H9 (cell line): ENCODE measurements around the gene CTAG2. TPM values are rescaled to one million over a fixed set of nuclear protein-coding genes. Genes with fewer than 3 reads are reported as not detected.

Experiments
- DNase-seq: peaks from one replicate; pipeline ENCODE4 v3.0.0-alpha.2; 2017
- H2AFZ ChIP-seq: one replicate; pipeline ENCODE4 v1.6.1; 2013; ENCODE audit warnings: mild to moderate bottlenecking, low read length, control low read depth, moderate library complexity
- H2AK5ac ChIP-seq: 2 replicates; pipeline ENCODE4 v1.6.1; 2013; ENCODE audit warnings: low read length, control low read depth, mixed read lengths; ENCODE audit not compliant: insufficient read length
- H2BK120ac ChIP-seq: one replicate; pipeline ENCODE4 v1.6.1; 2013; ENCODE audit warnings: low read depth, mild to moderate bottlenecking, low read length, control low read depth, inconsistent platforms; ENCODE audit not compliant: poor library complexity, severe bottlenecking
- H2BK12ac ChIP-seq: 2 replicates; pipeline ENCODE4 v1.6.1; 2013; ENCODE audit warnings: low read length, control low read depth, mixed read lengths, low read depth; ENCODE audit not compliant: insufficient read length
- H2BK15ac ChIP-seq: 2 replicates; pipeline ENCODE4 v1.6.1; 2013; ENCODE audit warnings: low read depth, low read length, control low read depth
- H2BK20ac ChIP-seq: one replicate; pipeline ENCODE4 v1.6.1; 2013; ENCODE audit warnings: low read depth, mild to moderate bottlenecking, low read length, control low read depth, inconsistent platforms; ENCODE audit not compliant: poor library complexity, severe bottlenecking
- H2BK5ac ChIP-seq: 2 replicates; pipeline ENCODE4 v1.6.1; 2013; ENCODE audit warnings: low read length, control low read depth, mixed read lengths; ENCODE audit not compliant: insufficient read length
- H3K14ac ChIP-seq: 2 replicates; pipeline ENCODE4 v1.6.1; 2013; ENCODE audit warnings: low read length, control low read depth; ENCODE audit not compliant: insufficient read depth
- H3K18ac ChIP-seq: 2 replicates; pipeline ENCODE4 v1.6.1; 2013; ENCODE audit warnings: low read depth, mild to moderate bottlenecking, mixed read lengths, low read length, control low read depth; ENCODE audit not compliant: insufficient read length
- H3K23ac ChIP-seq: 2 replicates; pipeline ENCODE4 v1.6.1; 2013; ENCODE audit warnings: low read length, control low read depth, mixed read lengths, low read depth; ENCODE audit not compliant: insufficient read length
- H3K23me2 ChIP-seq: 2 replicates; pipeline ENCODE4 v1.6.1; 2013; ENCODE audit warnings: low read depth, mild to moderate bottlenecking, mixed read lengths, low read length, control low read depth; ENCODE audit not compliant: insufficient read length, poor library complexity, severe bottlenecking
- H3K27ac ChIP-seq: 2 replicates; pipeline ENCODE4 v1.5.1; 2013; ENCODE audit warnings: low read length, control low read depth, mixed read lengths, low read depth; ENCODE audit not compliant: insufficient read length
- H3K27me3 ChIP-seq: 2 replicates; pipeline ENCODE4 v1.6.1; 2013; ENCODE audit warnings: low read length, control low read depth, inconsistent platforms; ENCODE audit not compliant: insufficient read depth
- H3K4ac ChIP-seq: 2 replicates; pipeline ENCODE4 v1.6.1; 2013; ENCODE audit warnings: low read depth, mild to moderate bottlenecking, control low read depth, inconsistent platforms, low read length, moderate library complexity
- H3K4me1 ChIP-seq: 2 replicates; pipeline ENCODE4 v1.6.1; 2013; ENCODE audit warnings: low read length, control low read depth, inconsistent platforms; ENCODE audit not compliant: insufficient read depth
- H3K4me2 ChIP-seq: 2 replicates; pipeline ENCODE4 v1.6.1; 2013; ENCODE audit warnings: low read length, control low read depth, mixed read lengths; ENCODE audit not compliant: insufficient read length, insufficient read depth
- H3K56ac ChIP-seq: 2 replicates; pipeline ENCODE4 v1.6.1; 2013; ENCODE audit warnings: low read depth, mild to moderate bottlenecking, mixed read lengths, low read length, control low read depth; ENCODE audit not compliant: insufficient read length
- H3K79me1 ChIP-seq: 2 replicates; pipeline ENCODE4 v1.6.1; 2013; ENCODE audit warnings: low read depth, mild to moderate bottlenecking, moderate library complexity, low read length, control low read depth, inconsistent platforms; ENCODE audit not compliant: insufficient read depth, poor library complexity, severe bottlenecking
- H3K79me2 ChIP-seq: 2 replicates; pipeline ENCODE4 v1.6.1; 2013; ENCODE audit warnings: low read length, control low read depth, inconsistent platforms; ENCODE audit not compliant: insufficient read depth
- H3K9ac ChIP-seq: 2 replicates; pipeline ENCODE4 v1.6.1; 2013; ENCODE audit warnings: low read length, control low read depth, mixed read lengths; ENCODE audit not compliant: insufficient read length; ENCODE audit errors: extremely low read depth
- H3K9me3 ChIP-seq: one replicate; pipeline ENCODE4 v1.6.1; 2013; ENCODE audit warnings: low read depth, low read length, inconsistent platforms; ENCODE audit not compliant: control insufficient read depth
- H3T11ph ChIP-seq: one replicate; pipeline ENCODE4 v1.6.1; 2013; ENCODE audit warnings: mild to moderate bottlenecking, low read length, control low read depth, inconsistent platforms
- H4K20me1 ChIP-seq: one replicate; pipeline ENCODE4 v1.6.1; 2013; ENCODE audit not compliant: control insufficient read depth, insufficient read length, insufficient read depth
- H4K5ac ChIP-seq: 2 replicates; pipeline ENCODE4 v1.6.1; 2013; ENCODE audit warnings: low read depth, mild to moderate bottlenecking, mixed read lengths, low read length, control low read depth; ENCODE audit not compliant: insufficient read length
- H4K8ac ChIP-seq: replicated peaks from 2 replicates; pipeline ENCODE4 v1.6.1; 2013; ENCODE audit warnings: low read length, control low read depth, mixed read lengths, low read depth; ENCODE audit not compliant: insufficient read length
- H4K91ac ChIP-seq: 2 replicates; pipeline ENCODE4 v1.6.1; 2013; ENCODE audit warnings: low read depth, mild to moderate bottlenecking, moderate library complexity, mixed read lengths, low read length, control low read depth; ENCODE audit not compliant: insufficient read length
- H3K27ac Mint-ChIP-seq, 3 experiments: 2 replicates in 2 of 3; 3 replicates in 1 of 3; pipeline ENCODE4 v1.8.0; 2020 to 2021; ENCODE audit warnings: mixed read lengths in 3 of 3, mild to moderate bottlenecking in 1 of 3, moderate library complexity in 1 of 3
- H3K27me3 Mint-ChIP-seq: 2 replicates; pipeline ENCODE4 v1.8.0; 2021; ENCODE audit warnings: low read depth, mild to moderate bottlenecking, moderate library complexity, mixed read lengths
- H3K36me3 Mint-ChIP-seq, 3 experiments: 2 replicates in 2 of 3; 3 replicates in 1 of 3; pipeline ENCODE4 v1.8.0; 2020 to 2021; ENCODE audit warnings: low read depth in 3 of 3, mixed read lengths in 3 of 3; ENCODE audit not compliant: insufficient read depth in 1 of 3
- H3K4me1 Mint-ChIP-seq, 2 experiments: 2 replicates each; pipeline ENCODE4 v1.8.0; 2020; ENCODE audit warnings: mixed read lengths in 2 of 2
- H3K4me3 Mint-ChIP-seq, 2 experiments: 2 replicates in 1 of 2; 3 replicates in 1 of 2; pipeline ENCODE4 v1.8.0; 2020 to 2021; ENCODE audit warnings: mild to moderate bottlenecking in 2 of 2, mixed read lengths in 2 of 2, moderate library complexity in 1 of 2
- H3K9me3 Mint-ChIP-seq, 2 experiments: 2 replicates in 1 of 2; 3 replicates in 1 of 2; pipeline ENCODE4 v1.8.0; 2020; ENCODE audit warnings: mild to moderate bottlenecking in 2 of 2, mixed read lengths in 2 of 2, moderate library complexity in 1 of 2
- WGBS: extraction: QIAGEN DNeasy Blood & Tissue Kit; methylation state at CpG from one replicate; pipeline ENCODE4 v1.1.7; 2013; ENCODE audit warnings: missing lambda C conversion rate, low lambda C conversion rate, mixed read lengths; ENCODE audit not compliant: insufficient read length; ENCODE audit errors: extremely low coverage; 5-methylcytosine and 5-hydroxymethylcytosine counted together
- total RNA-seq: library from RNA; stranded (reverse); gene quantifications from 2 replicates; pipeline ENCODE4 v1.2.1, GENCODE V29; 2021
- TF ChIP-seq, protein P1 (sequence below): fragments of 200-600 bp; sonication (generic); conservative IDR thresholded peaks from 3 replicates; pipeline ENCODE4 v1.8.0; 2021; ENCODE audit warnings: antibody characterized with exemption, mild to moderate bottlenecking

CTAG2 gene
- total RNA-seq, 1 experiment from 2014 or later = not detected

GRCh38 chrX:154658187-154658586 lies 4.8 kb upstream of the CTAG2 start:
- H3K56ac ChIP-seq = no peak overlapping the region
- no peaks in the 10 kb centered on the region for H3K27me3 ChIP-seq
- no CpG with 5 or more reads among the region's 12 CpGs for WGBS
- no peak overlapping the region for H3K4me2 ChIP-seq
- no peaks in the 10 kb centered on the region for H3K79me1 ChIP-seq
- no peak overlapping the region for H2BK15ac ChIP-seq
- Mint-ChIP-seq H3K4me1 (no peaks in the 10 kb centered on the region), H3K27me3 (peaks cover 5% of the 10 kb centered on the region), H3K9me3 (peaks cover 73 to 74% of the 10 kb centered on the region in 2 experiments), H3K4me3 (no peak overlapping the region), H3K27ac (no peak overlapping the region), H3K36me3 (peaks cover 0 to 5% (median 4%) of the 10 kb centered on the region in 3 experiments; a peak in 3 of 7 replicates)
- H3K4me1 ChIP-seq = no peaks in the 10 kb centered on the region
- no peak overlapping the region for H3K23ac ChIP-seq
- no peak overlapping the region for H4K5ac ChIP-seq
- no peak overlapping the region for H3K27ac ChIP-seq
- no peak overlapping the region for H2BK20ac ChIP-seq
- no peaks in the 10 kb centered on the region for H3K79me2 ChIP-seq
- H3K14ac ChIP-seq = no peak overlapping the region
- H3K23me2 ChIP-seq = no peaks in the 10 kb centered on the region
- H2BK12ac ChIP-seq = no peak overlapping the region
- H4K91ac ChIP-seq = no peak overlapping the region
- H3K18ac ChIP-seq = no peak overlapping the region
- H4K20me1 ChIP-seq = no peaks in the 10 kb centered on the region
- no peak overlapping the region for H2BK120ac ChIP-seq
- no peak overlapping the region for H2AFZ ChIP-seq
- H4K8ac ChIP-seq = no peak overlapping the region
- no peak overlapping the region for H3K9ac ChIP-seq
- TF ChIP-seq, protein P1, sequence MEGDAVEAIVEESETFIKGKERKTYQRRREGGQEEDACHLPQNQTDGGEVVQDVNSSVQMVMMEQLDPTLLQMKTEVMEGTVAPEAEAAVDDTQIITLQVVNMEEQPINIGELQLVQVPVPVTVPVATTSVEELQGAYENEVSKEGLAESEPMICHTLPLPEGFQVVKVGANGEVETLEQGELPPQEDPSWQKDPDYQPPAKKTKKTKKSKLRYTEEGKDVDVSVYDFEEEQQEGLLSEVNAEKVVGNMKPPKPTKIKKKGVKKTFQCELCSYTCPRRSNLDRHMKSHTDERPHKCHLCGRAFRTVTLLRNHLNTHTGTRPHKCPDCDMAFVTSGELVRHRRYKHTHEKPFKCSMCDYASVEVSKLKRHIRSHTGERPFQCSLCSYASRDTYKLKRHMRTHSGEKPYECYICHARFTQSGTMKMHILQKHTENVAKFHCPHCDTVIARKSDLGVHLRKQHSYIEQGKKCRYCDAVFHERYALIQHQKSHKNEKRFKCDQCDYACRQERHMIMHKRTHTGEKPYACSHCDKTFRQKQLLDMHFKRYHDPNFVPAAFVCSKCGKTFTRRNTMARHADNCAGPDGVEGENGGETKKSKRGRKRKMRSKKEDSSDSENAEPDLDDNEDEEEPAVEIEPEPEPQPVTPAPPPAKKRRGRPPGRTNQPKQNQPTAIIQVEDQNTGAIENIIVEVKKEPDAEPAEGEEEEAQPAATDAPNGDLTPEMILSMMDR = no peak
- no peak overlapping the region for H2BK5ac ChIP-seq
- H2AK5ac ChIP-seq = no peak overlapping the region
- no peak overlapping the region for H3T11ph ChIP-seq
- H3K9me3 ChIP-seq = peaks cover 43% of the 10 kb centered on the region
- H3K4ac ChIP-seq = no peak overlapping the region
- DNase-seq = no peak
